Renal cortical epithelial cell (primary cell): ENCODE data around the gene CLP1. TPM values are rescaled to one million over a fixed set of nuclear protein-coding genes. Genes with fewer than 3 reads are reported as not detected.

Source experiments
- DNase-seq: peaks from one replicate; pipeline ENCODE4 v3.0.0-alpha.2; 2011; ENCODE audit warnings: low read depth
- total RNA-seq: library from RNA; depleted of rRNA; stranded (reverse); fragments of >200 nt; gene quantifications from 2 replicates; pipeline ENCODE4 v1.2.3, GENCODE V29; 2014

CLP1 gene
- total RNA-seq = 20.3 and 34.6 TPM in 2 replicates

DNA sequence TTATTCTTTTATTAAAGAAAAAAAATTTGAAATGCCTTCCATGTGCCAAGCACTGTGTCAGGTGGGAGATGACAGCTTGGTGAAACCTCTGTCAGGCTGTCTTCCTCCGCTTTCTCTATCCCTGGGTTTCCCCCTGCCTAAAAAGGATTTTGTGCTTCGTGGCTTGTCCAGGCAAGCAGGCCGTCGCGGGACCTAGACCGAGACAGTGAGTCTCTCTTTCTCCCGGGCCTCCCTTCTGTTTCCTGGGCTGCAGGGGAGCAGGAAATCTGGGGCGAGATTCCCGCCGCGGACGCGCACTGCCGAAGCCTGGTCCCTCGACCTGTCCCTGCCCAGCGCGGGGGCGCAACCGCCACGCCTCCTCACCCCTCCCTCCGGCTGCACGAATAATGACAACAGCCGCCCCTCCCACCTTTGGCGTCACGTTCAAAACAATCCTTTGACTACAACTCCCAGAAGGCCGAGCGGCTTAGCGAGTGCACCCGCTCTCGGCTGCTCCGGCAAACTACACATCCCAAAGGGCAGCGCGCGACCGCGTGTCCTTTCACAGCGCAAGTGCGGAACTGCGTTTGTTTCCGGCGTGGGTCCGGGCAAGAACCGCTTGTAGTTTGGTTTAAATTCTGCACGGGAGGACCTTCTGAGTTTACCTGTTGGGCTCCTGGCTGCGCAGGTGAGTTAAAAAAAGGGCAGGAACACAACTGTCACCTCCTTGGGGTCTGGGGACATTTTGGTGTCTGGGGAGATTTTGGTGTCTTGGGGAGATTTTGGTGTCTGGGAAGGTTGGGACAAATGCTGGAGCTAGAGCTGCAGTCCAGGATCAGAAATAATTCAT is at the start of gene CLP1:
TSS of gene CLP1 (plus strand) at position 569 of the 829 bp plus-strand sequence. CDS start 1,715 bp downstream, outside the sequence.
- peak; percentile 96 for DNase-seq

DNA sequence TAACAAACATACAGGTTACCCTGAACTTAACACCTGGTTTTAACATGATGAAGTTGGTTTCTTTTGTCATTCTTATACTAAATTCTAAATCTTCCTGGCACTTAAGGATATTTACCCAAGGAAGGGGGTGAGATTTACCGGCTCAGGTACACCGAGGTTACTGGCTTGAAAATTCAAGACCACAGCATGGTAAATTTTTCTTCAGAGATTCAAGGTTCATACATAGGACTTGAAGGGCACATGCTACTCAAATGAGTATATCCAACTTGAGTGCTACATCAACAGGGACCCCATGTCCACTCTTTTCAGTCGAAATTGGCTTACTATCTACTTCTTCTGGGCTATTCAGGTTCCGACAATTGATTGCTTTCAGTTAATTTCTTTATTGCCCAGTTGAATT is 47.4 kb upstream of the CLP1 start:
- no peak for DNase-seq

DNA sequence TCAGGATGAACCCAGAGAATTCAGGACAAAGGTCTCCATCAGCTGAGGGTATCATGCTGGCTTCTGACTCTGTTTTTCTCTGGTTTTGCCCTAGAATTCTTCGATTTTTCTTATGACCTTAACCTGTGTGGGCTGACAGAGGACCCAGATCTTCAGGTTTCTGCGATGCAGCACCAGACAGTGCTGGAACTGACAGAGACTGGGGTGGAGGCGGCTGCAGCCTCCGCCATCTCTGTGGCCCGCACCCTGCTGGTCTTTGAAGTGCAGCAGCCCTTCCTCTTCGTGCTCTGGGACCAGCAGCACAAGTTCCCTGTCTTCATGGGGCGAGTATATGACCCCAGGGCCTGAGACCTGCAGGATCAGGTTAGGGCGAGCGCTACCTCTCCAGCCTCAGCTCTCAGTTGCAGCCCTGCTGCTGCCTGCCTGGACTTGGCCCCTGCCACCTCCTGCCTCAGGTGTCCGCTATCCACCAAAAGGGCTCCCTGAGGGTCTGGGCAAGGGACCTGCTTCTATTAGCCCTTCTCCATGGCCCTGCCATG is 43.3 kb upstream of the CLP1 start:
- no peak for DNase-seq

DNA sequence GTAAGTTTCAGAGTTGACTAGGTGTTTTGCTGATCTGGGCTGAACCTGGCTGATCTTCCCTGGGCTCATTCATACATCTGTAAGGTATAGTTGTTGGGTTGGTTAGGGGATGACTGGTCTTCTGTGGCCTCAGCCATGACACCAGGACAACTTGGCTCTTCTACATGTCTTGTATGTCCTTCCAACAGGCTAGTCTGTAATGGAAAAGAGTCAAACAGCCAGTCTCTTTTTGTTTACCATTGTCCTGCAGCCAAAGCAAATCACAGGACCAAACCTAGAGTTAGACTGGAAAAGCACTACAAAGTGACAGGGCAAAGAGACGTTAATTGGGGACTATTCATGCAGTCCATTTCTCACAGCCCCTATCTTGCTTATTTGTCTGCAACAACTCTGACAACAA is 42.3 kb upstream of the CLP1 start:
- DNase-seq = no peak

DNA sequence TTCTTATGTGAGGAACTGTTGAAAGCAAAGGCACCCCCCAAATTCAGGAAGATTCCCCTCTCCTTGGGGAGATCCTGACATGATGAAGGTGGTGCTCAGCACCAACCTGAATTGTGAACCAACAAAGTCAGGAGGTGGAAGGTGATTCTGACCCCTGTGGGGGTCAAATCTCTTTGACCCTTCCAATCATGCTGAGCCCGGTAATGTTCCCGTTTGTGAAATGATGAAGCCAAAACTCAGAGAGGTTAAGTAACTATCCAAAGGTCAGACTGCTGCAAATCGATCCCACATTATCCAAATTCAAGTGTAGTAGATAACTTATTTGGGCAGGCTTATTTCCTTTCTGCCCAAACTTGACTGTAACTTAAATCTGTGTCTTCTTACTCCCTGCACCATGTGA is 41.0 kb upstream of the CLP1 start:
- DNase-seq = no peak

DNA sequence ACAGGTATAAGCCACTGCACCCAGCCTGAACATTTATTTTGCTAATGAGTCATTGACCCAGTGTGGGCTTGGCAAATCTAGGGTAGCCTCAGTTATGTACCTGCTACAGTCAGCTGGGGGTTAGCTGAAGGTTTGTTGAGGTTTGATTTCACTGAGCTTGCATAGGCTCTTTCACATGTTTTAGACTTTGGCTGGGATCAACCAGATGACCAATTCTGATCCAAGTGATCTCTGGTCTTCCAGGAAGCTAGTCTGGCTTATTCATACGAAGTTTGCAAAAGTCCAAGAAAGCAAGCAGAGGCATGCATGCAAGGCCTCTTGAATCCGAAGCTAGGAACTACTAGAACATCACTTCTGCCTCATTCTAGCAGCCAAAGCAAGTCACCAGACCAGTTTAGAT is 39.1 kb upstream of the CLP1 start:
- no peak for DNase-seq

DNA sequence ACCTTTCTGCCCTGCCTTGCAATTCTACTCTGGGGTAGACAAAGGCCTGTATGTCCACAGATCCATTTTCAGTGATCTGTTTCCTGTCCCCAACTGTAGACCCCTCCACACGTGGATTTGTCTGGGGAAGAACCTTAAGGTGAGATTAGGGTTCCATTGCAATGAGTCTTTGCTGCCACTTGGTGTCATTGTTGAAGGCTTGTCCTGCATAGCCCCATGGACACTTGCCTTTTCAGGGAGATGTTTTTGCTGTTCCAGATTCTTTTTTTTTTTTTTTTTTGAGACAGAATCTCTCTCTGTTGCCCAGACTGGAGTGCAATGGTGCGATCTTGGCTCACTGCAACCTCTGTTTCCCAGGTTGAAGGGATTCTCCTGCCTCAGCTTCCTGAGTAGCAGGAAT is 38.2 kb upstream of the CLP1 start:
- DNase-seq = no peak

DNA sequence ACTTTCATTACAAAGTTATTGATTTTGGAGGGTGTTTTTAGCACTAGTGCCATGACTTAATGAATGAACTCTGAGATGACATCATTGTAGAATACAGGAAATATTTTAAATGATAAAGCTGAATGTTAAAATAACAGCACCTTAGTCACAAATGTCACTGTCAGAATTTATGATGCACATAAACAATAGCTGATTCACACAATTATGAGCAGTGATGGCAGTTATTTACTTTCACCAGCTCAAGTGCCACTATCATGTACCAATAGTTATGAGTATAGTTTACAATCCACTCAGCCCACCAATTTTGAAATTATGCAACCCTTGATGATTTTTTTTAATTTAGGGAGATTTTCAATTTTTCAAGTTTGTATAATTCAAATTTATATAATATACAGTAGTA is 37.1 kb upstream of the CLP1 start:
- DNase-seq = no peak

DNA sequence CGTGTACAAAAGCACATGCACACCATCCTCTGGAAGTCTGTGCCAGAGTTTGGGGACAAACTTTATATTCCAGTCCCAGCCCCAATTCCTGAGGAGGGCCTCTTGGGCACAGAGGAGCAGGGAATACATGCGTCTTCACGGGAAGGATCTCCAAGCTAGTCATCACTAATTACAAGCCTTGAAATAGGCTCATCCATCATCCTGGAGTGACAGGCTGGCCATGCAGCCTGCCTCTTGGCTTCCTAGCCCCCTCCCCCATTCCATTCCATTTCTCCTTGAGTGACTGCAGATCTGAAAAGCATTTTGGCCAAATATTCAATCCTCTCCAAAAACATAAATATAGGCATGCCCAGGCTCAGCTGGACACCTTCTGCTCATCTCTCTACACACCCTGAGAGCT is 35.3 kb upstream of the CLP1 start:
- no peak for DNase-seq

DNA sequence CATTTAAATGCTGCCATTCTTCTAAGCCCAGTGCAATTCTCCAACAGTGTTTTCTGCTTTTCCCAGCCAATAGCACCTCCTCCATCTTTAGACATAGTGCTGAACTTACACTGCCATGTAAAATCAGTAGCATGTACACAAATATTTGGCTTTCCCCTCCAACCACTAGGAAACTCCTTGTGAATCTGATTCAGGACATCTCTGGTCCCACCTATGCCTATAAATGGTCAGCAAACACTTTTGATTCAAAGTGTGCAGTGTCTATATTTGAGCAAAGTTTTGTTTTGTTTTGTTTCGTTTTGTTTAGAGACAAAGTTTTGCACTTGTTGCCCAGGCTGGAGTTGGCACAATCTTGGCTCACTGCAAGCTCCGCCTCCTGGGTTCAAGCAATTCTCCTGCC is 32.7 kb upstream of the CLP1 start:
- no peak for DNase-seq

DNA sequence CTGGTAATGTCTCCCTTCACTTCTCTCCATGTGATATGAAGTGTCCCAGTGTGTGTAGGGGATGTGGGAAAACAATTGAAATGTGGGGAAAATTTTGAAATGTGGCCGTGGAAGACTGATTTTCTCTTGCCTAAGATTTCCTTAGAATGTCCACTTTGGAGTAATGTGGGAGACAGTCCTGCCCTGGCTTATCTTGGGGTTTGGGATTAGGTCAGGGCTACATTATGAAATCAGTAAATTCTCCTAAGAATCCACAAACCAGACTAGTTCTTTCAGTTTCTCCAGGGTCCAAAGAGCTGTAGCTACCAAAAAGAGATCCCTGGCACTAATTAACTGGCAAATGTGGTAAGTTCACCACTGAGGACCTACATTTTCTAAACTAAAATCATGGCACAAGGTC is 30.7 kb upstream of the CLP1 start:
- DNase-seq = peak; percentile 41

DNA sequence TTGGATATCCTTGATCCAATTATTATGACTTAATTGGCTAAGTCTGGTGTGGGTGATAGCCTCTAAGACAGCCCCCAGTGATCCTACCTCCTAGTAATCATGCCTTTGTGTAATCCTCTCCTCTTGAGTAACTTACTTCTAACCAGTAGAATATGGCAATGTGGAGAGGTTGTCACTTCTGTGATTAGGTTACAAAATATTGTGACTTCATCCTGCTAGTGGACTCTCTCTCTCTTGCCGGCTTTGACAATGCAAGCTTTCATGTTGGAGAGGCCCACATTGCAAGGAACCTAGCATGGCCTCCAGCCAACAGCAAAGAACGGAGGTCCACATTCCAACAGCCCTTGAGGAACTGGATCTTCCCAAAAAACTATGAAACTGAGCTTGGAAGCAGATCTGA is 27.4 kb upstream of the CLP1 start:
- no peak for DNase-seq

DNA sequence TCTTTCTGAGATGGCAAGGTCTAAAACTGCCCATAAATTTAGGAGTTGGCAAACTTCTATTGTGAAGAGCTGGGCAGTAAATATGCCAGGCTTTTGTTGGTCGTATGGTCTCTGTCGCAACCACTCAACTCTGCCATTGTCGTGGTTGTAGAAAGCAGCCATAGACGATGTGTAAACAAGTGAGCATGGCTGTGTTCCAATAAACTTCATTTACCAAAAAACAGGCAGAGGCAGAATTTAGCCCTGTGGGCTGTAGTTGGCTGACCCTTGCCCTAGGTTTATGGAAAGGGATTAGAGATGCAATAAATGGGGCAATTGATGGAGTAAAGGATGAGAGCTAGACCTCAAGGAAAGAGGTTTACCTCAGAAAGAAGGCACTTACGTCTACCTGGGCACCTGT is 25.4 kb upstream of the CLP1 start:
- DNase-seq = no peak

DNA sequence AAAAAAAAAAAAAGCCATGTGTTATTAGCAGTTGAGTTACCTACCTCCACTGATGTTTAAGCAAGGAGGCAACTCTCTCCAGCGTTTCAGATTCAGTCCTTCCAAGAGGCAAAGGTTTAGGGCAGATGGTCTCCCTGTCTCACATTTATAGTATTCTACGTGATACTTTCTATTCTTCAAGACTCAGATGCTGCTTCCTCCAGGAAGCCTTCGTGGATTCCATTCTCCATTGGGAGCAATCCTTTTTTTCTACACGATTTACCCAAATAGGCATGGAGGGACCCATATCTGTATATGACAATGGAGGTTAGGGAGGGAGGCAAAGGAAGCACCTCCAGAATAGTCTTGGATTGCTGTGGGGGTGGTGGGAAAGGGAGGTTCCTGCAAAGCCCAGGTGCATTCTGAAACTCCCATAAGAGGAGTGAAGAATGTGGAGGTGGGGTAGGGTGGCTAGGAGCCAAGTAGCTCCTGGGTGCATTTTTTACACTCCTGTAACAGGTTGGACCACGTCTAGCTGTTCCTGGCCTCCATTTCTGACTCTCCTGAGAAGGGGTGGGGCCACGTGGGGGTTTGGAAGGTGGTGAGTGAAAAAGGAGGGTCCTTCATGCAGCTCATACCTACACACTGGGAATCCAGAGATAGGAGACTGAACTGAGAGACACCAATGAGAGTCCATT is 24.0 kb upstream of the CLP1 start:
- no peak for DNase-seq

DNA sequence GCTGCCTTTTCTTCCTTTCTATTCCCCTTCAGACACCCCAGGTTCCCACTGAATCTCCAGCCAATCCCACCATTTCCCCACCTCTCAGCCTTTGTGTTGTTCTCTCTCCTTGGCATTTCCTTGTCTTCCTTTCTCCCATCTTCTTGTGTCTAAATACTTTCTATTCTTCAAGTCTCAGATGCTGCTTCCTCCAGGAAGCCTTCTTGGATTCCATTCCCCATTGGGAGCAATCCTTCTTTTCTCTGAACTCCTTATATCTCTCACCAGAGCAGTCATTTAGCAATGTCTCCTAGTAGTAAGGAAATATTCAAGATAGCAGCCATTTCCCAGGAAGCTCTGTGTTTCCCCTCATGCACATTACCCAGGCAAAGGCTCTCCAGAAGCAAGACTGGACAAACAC is 23.3 kb upstream of the CLP1 start:
- no peak for DNase-seq

DNA sequence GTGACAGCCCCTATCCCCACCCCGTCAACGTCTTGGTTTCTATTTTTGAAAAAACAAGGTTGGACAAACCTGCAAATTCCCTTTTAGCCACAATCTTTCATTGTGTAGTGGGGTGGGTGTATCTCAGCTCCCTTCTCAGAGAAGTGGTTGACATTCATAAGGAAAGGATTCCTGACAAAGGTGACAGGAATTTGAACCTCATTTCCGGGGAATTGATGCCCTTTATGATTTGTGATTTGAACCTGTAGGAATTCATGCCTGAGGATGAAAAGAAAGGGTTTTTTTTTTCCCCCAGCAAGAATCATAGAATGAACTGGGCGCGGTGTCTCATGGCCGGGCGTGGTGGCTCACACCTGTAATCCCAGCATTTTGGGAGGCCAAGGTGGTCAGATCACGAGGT is 22.3 kb upstream of the CLP1 start:
- DNase-seq = no peak

DNA sequence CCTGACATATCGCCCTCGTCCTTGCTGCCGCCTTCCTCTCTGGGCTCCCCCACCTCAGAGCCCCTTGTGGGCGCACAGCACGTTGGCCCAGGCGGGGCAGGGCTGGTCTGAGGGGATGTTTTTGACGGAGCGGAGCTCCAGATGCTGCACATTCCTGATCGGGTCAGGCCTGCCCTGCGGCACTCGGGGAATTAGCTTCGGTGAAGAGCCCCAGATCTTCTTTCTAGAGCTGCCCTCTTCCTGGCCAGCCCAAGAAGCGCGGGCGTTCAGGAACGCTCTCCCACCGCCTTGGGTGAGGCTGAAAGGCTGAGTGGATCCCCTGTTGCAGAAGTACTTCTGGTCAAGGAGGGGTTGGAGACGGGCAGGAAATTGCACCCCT is 19.9 kb upstream of the CLP1 start:
- no peak for DNase-seq

DNA sequence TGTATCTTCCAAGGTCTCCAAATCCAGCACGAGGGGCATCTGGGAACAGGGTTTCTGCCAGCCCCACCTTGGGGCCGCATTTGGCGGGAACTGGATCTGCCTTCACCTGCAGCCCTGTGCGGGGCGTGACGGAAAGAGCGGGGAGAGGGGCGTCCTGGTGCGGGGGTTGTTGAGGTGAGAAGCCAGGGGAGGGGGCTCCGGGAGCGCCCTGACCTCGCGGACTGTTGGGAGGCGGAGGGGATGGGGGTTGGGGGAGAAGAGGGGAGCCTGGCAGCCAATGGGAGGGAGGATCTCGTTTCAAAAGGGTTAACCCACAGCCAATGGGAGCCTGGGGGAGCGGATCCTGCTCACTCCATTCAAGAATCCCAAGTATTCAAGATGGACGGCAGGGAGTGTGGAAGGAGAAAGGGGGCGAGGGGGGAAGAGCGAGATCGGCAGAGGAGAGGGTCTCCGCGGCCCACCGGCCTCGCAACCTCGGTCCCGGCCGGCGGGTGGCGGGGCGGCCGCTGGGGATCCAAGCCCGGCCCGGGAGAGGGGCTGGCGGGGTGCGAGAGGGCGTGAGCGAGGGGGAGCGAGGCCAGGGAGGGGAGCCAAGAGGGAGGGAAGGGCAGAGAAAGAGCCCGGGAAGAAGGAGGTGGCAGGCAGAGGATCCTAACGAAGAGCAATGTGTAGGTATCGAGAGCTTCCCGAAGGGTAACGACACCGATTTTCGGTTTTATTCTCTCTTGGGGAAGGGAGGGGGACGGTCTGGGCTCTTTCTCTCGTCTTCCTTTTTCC is 19.4 kb upstream of the CLP1 start:
- DNase-seq = peak; percentile 81

DNA sequence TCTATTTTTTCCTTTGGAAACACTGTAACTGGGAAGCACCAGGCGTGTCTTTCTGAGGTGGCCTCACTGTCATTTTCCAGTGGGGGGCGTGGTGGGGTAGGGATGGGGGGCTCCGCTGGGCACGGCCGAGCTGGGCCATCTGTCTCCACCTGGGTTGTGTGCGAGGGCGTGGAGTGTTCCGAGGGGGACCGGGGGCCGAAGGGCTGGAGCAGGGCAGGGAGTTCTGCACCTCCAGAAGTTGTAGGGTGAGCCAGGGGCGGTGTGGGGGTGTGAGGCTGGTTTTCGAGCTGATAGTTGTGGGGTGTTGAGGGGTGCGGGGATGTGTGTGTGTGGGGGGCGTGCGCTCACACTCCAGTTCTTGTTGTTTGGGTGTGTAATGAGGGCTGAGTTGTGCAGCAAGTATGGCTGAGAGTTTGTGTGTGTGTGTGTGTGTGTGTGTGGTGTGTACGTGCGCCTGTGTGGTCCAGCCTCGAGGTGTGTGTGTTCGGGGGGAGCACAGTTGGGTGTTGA is 18.7 kb upstream of the CLP1 start:
- DNase-seq = no peak

DNA sequence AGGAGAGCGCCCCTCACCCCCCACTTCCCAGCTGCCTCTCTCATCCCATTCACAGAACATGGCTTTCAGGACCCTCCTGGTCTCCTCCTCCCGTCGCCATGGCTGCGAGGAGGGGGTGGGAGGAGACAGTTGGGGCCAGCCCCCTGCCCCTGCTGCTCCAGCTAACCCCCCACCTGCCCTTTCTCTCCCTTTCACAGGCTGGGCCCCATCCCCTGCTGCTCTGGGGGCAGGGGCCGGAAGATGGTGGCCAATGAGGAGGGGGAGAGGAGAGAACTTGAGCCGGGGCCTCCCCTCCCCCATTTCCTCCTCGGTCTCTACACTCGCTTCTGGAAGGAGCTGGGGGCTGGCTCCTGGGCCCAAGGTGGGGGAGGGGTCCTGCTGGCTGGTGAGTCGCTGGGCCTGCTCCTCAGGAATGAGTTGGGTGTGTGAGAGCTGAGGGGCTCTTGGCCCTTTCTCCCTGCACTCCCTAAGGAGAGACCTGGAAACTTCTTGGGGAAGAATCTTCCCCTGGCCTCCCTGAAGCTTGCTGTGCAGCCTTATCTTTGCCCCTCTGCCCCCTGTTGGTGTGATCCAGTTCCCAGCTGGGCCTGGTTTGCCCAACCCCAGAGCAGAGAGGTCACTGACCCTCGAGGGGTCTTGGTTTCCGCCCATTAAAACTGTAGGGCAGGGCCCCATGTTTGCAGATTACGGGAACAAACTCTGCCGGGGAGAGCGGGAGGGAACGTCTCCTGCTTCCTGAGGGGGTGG is 18.1 kb upstream of the CLP1 start:
- no peak for DNase-seq

DNA sequence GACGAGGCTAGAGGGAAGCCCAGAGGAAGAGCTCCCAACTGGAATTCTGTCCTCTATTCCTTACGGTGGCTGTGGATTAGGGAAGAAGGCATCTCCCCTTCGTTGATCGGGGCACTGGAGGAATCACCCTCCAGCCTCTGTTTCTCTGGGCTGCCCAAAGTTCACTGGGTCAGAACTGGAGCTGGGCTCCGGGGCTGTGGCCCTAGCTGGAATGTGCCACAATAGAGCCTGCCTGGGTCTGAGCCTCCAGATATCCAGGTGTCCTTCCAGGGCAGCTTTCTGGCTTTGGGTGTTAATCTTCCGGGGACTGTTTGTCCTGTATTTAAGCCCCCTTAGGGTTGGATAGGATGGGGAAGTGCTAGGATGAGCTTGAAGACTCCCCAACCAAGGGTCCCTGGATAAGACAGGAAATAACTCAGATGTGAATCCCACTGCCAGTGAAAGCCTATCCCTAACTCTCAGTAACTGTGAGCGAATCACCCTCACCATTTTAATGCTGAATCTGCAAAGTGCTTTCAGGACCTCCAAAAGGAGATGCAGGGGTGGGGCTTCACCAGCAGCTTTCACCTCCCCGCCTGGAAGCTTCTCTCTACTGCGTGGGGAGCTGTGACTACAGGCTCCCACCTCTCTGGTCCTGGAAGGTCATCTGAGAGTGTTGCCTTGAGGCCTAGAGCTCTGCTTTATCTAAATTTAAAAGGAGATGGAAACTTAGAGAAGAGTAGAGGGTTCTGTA is 17.3 kb upstream of the CLP1 start:
- DNase-seq = no peak
